H1 (cell line): ENCODE results near the gene TRPT1. TPM values are rescaled to one million over a fixed set of nuclear protein-coding genes. Genes with fewer than 3 reads are reported as not detected.

Source experiments
- CBX5 ChIP-seq: fragments of 300-800, 300-1000 bp; sonication (generic); IDR thresholded peaks from 2 replicates; pipeline ENCODE4 v1.7.1; 2016; ENCODE audit warnings: antibody characterized with exemption, low read length, low read depth
- CHD2 ChIP-seq: IDR thresholded peaks from 2 replicates; pipeline ENCODE4 v1.6.1; 2012; ENCODE audit warnings: low read length, improper control_type of control experiment
- FOSL1 ChIP-seq: IDR thresholded peaks from 2 replicates; pipeline ENCODE4 v1.6.1; 2011; ENCODE audit warnings: mild to moderate bottlenecking, low read depth, low read length, moderate library complexity; ENCODE audit not compliant: insufficient read depth
- RAD21 ChIP-seq, 2 experiments: IDR thresholded peaks in 1 of 2; conservative IDR thresholded peaks in 1 of 2; 2 replicates each; pipeline ENCODE4 v1.6.1; 2011; ENCODE audit warnings: low read depth in 2 of 2, low read length in 2 of 2, improper control_type of control experiment in 1 of 2, inconsistent platforms in 1 of 2, mild to moderate bottlenecking in 1 of 2, moderate library complexity in 1 of 2
- SRF ChIP-seq: IDR thresholded peaks from 2 replicates; pipeline ENCODE4 v1.6.1; 2011; ENCODE audit warnings: mild to moderate bottlenecking, low read depth, low read length, moderate library complexity
- TAF7 ChIP-seq: optimal IDR thresholded peaks from 2 replicates; pipeline ENCODE3; 2011; ENCODE audit warnings: low read depth, mild to moderate bottlenecking, inconsistent platforms, low read length, moderate library complexity, borderline replicate concordance
- polyA plus RNA-seq, 7 experiments: library from polyadenylated mRNA; depleted of rRNA in 3 of 7; stranded (reverse) in 5 of 7; unstranded in 2 of 7; fragments of >200 nt in 5 of 7; fragments of 200-250 nt in 2 of 7; gene quantifications; 1 replicate in 5 of 7; 2 replicates in 1 of 7; 4 replicates in 1 of 7; pipeline versions ENCODE4 v1.2.1 to v1.2.3, GENCODE V29; 2011 to 2013; ENCODE audit warnings: missing spikeins in 2 of 7, mixed read lengths in 2 of 7
- total RNA-seq: library from RNA; stranded (reverse); fragmentation: NEBNext Ultra II Directional; extraction: Animal tissue kit (Norgen Biotek cat#: 25700); gene quantifications from 2 replicates; pipeline ENCODE4 v1.2.1, GENCODE V29; 2021
- TF ChIP-seq, protein P1 (sequence below), 3 experiments: IDR thresholded peaks; 1 replicate in 2 of 3; 2 replicates in 1 of 3; pipeline versions ENCODE4 v1.5.1 to v1.6.1; 2011; ENCODE audit warnings: low read length in 3 of 3, mild to moderate bottlenecking in 3 of 3, inconsistent platforms in 2 of 3, low read depth in 1 of 3, moderate library complexity in 1 of 3; ENCODE audit not compliant: insufficient read depth in 1 of 3; ENCODE audit errors: control extremely low read depth in 1 of 3

TRPT1 gene
- total and polyA plus RNA-seq, 2 of the 8 experiments (the other 6 are each of a cell fraction or from before 2014, with no cell fraction given) = 34.5 to 74.6 TPM

DNA sequence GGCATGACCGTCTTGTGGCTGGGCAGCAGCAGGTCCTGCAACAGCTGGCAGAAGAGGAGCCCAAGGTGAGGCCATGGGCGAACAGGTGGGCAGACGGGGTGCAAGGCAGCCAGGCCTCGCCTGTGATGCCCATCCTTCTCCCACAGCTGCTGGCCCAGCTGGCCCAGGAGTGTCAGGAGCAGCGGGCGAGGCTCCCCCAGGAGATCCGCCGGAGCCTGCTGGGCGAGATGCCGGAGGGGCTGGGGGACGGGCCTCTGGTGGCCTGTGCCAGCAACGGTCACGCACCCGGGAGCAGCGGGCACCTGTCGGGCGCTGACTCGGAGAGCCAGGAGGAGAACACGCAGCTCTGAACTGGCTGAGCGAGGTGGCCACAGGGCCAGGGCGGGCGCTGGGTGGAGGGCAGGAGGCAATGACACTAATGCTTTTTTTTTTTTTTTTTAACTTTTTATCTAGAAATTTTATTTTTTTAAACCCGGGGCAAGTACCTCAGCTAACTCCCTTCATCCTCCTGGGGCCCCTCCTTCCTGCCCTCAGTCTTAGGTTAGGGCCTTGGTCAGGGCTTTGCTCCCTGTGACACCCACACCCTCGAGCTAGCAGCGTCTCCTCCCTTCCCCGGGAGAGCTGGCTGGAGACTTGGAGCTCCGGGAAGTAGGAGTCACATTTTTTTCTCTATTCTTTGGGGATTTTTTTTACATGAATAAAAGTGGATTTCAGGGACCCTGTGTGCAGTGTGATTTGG lies 41.4 kb upstream of the TRPT1 start (continued):
- no peak for TF ChIP-seq CBX5
- TF ChIP-seq RAD21 (IDR thresholded peaks at IDR 0.05 in 1 of 2, conservative IDR thresholded peaks at IDR 0.05 in 1 of 2; ENCODE audit: low read depth in 2 of 2, low read length in 2 of 2) = no peak
- TF ChIP-seq FOSL1 = no peak
- no peak for TF ChIP-seq TAF7
- no peak for TF ChIP-seq CHD2
- TF ChIP-seq, protein P1, sequence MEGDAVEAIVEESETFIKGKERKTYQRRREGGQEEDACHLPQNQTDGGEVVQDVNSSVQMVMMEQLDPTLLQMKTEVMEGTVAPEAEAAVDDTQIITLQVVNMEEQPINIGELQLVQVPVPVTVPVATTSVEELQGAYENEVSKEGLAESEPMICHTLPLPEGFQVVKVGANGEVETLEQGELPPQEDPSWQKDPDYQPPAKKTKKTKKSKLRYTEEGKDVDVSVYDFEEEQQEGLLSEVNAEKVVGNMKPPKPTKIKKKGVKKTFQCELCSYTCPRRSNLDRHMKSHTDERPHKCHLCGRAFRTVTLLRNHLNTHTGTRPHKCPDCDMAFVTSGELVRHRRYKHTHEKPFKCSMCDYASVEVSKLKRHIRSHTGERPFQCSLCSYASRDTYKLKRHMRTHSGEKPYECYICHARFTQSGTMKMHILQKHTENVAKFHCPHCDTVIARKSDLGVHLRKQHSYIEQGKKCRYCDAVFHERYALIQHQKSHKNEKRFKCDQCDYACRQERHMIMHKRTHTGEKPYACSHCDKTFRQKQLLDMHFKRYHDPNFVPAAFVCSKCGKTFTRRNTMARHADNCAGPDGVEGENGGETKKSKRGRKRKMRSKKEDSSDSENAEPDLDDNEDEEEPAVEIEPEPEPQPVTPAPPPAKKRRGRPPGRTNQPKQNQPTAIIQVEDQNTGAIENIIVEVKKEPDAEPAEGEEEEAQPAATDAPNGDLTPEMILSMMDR (IDR thresholded peaks at IDR 0.05; ENCODE audit: control extremely low read depth in 1 of 3, insufficient read depth in 1 of 3, low read depth in 1 of 3, low read length in 3 of 3) = no peak
- no peak for TF ChIP-seq SRF
